A673 (cell line): ENCODE measurements around the gene MYOC.

Experiments
- EZH2 ChIP-seq: fragments of 200-600 bp; sonication (generic); IDR thresholded peaks from 2 replicates; pipeline ENCODE4 v1.6.1; 2017; ENCODE audit warnings: borderline replicate concordance, low read depth, mild to moderate bottlenecking, mixed read lengths, antibody characterized with exemption, low read length; ENCODE audit not compliant: poor library complexity, severe bottlenecking
- TF ChIP-seq, protein P1 (sequence below): fragments of 300-800, 200-600 bp; sonication (generic); conservative IDR thresholded peaks from 2 replicates; pipeline ENCODE4 v1.5.1; 2017; ENCODE audit warnings: low read depth, mild to moderate bottlenecking, antibody characterized with exemption, low read length, moderate library complexity, mixed read lengths

DNA sequence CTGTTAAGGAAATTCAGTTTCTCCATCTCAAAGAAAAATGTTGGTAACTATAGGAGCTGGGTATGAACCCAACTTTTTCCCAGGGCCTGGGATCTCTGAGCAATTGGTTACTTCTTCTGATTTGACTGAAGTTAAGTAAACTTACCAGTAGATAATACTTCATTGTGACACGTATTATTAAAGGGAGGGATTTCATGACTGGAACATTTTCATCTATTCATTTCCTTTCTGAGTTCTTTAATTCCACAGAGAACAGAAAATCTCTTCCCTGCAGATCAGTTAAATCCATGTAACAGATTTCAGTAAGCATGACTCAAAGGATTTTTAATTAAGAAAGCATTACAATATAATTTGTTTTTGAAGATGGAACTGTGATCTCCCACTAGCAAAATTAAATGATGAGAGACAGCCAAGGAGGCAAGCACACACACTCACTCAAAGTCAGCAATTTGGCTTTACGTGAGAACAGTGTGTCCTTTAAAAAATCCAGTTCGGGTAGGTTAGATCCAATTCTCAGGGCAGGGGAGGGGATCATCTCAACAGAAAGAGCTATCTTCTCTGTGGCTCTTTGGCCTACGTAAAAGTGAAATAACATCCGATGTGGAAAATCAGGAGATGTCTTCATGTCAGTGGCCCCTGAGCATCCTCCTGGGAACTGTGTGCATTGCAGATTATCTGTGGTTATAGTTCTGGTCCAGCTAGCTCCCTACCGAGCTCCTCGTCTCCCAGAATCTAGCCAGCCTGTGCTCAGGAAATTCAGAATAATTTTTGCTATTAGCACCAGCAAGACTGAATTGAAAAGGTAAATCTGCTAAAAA is 10.8 kb upstream of the MYOC start:
- TF ChIP-seq, protein P1, sequence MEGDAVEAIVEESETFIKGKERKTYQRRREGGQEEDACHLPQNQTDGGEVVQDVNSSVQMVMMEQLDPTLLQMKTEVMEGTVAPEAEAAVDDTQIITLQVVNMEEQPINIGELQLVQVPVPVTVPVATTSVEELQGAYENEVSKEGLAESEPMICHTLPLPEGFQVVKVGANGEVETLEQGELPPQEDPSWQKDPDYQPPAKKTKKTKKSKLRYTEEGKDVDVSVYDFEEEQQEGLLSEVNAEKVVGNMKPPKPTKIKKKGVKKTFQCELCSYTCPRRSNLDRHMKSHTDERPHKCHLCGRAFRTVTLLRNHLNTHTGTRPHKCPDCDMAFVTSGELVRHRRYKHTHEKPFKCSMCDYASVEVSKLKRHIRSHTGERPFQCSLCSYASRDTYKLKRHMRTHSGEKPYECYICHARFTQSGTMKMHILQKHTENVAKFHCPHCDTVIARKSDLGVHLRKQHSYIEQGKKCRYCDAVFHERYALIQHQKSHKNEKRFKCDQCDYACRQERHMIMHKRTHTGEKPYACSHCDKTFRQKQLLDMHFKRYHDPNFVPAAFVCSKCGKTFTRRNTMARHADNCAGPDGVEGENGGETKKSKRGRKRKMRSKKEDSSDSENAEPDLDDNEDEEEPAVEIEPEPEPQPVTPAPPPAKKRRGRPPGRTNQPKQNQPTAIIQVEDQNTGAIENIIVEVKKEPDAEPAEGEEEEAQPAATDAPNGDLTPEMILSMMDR: no peak
- no peak for TF ChIP-seq EZH2
